ENCODE data around the gene ADSL. TPM values are rescaled to one million over a fixed set of nuclear protein-coding genes. Genes with fewer than 3 reads are reported as not detected.

ADSL gene
- total RNA-seq (67.0 and 92.7 TPM in 2 replicates), polyA plus RNA-seq (89.8 and 112 TPM in 2 replicates), polyA minus RNA-seq (ENCODE audit: low replicate concordance) (51.1 and 77.8 TPM in 2 replicates)
- 68.7 and 84.4 TPM in 2 replicates for polyA plus RNA-seq (2012)

DNA sequence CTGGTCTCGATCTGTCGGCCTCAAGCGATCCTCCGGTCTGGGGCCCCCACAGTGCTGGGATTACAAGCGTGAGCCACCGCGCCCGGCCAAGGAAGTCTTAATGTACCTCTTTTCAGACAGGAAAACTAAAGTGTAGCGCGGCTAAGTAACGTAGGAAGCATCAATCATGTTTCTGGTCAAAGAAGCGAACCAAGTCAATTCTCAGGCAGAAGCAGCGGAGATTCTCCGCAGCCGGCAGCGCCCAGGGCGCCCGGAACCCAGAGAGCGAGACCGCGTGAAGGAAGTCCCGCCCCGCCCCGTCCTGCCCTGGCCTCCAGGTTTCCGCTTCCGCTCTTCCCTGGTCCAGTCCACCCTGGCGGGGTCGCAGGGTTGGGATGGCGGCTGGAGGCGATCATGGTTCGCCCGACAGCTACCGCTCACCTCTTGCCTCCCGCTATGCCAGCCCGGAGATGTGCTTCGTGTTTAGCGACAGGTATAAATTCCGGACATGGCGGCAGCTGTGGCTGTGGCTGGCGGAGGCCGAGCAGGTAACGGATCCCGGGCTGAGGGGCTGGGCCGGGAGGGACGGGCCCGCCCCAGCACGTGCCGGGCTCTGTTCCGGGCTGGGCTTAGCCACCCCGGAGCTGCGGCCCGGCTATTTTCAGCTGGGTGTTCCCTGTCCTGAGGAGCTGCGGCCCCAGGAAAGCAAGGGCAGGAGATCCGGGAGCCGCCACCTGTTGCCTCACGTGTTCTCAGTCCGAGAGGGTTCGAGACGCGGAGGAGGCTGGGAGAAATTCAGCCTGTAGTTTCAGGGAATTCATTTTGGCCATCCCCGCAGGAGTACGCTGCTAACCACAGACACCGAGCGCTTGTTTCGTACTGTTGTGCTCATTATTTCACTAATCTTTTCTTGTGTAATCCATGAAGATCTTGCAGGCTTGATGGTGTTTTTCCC, at the start of gene ADSL:
Gene ADSL (plus strand): TSS at position 316 of the 934 bp plus-strand sequence. CDS start 59 bp downstream, at position 375.
- H3K27ac ChIP-seq (ENCODE audit: insufficient read depth, low read length) = peak within 1 kb of the TSS; percentile 48

DNA sequence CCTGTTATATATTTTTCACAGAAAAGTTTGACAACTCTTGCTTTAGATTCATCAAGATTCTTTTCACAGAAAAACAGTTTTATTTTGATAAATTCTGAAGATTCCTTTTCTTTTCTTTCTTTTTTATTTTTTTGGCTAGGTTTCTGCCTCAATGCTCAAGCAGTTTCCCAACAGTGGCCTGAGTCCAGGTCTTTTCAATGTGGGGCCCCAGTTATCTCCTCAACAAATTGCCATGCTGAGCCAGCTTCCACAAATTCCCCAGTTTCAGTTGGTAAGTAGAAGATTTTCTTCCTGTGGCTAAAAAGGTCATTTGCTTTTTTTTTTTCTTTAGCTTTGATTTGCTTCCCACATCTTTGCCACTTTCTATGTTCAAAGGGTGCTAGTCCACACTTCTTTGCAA, 46.0 kb upstream of the ADSL start:
- no peak for DNase-seq (ENCODE audit: low read depth in 2 of 2)
- Histone ChIP-seq H3K9me3 (ENCODE audit: control insufficient read depth, insufficient read depth, low read depth, low read length) (no peaks in the 10 kb centered on the region), H3K4me3 (replicated peaks in 1 of 4; ENCODE audit: control extremely low read depth in 1 of 4, insufficient read depth in 1 of 4, low read depth in 3 of 4, low read length in 4 of 4) (no peak overlapping the region), H3K79me2 (ENCODE audit: control insufficient read depth, insufficient read depth, low read length) (no peaks in the 10 kb centered on the region), H3K27me3 (ENCODE audit: control insufficient read depth, insufficient read depth, low read length) (no peaks in the 10 kb centered on the region), H3K9ac (ENCODE audit: insufficient read depth, low read length) (no peak overlapping the region), H3K27ac (ENCODE audit: insufficient read depth, low read length) (no peak overlapping the region), H4K20me1 (ENCODE audit: control insufficient read depth, extremely low read depth, insufficient read depth, low read length) (no peaks in the 10 kb centered on the region), H3K36me3 (ENCODE audit: control insufficient read depth, insufficient read depth, low read length) (peaks cover 3% of the 10 kb centered on the region), H2AFZ (ENCODE audit: low read length) (no peak overlapping the region), H3K4me2 (ENCODE audit: extremely low read depth, insufficient read depth, low read length) (no peak overlapping the region), H3K4me1 (ENCODE audit: control insufficient read depth, extremely low read depth, insufficient read depth, low read length) (no peaks in the 10 kb centered on the region)
- TF ChIP-seq, protein P1, sequence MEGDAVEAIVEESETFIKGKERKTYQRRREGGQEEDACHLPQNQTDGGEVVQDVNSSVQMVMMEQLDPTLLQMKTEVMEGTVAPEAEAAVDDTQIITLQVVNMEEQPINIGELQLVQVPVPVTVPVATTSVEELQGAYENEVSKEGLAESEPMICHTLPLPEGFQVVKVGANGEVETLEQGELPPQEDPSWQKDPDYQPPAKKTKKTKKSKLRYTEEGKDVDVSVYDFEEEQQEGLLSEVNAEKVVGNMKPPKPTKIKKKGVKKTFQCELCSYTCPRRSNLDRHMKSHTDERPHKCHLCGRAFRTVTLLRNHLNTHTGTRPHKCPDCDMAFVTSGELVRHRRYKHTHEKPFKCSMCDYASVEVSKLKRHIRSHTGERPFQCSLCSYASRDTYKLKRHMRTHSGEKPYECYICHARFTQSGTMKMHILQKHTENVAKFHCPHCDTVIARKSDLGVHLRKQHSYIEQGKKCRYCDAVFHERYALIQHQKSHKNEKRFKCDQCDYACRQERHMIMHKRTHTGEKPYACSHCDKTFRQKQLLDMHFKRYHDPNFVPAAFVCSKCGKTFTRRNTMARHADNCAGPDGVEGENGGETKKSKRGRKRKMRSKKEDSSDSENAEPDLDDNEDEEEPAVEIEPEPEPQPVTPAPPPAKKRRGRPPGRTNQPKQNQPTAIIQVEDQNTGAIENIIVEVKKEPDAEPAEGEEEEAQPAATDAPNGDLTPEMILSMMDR (conservative IDR thresholded peaks at IDR 0.05 in 1 of 2, IDR thresholded peaks at IDR 0.05 in 1 of 2; ENCODE audit: low read depth in 1 of 2, low read length in 2 of 2) = no peak
- TF ChIP-seq EZH2 (IDR thresholded peaks at IDR 0.05; ENCODE audit: low read length, missing control alignments) = no peak

More for the DNA sequence above, at the start of gene ADSL:
- peak within 1 kb of the TSS; percentile 67 for H3K9ac ChIP-seq (ENCODE audit: insufficient read depth, low read length)
- H3K27me3 ChIP-seq (ENCODE audit: control insufficient read depth, insufficient read depth, low read length) = no peaks in the 10 kb centered on the region
- peaks cover 5% of the 10 kb centered on the region for H3K36me3 ChIP-seq (ENCODE audit: control insufficient read depth, insufficient read depth, low read length)
- H4K20me1 ChIP-seq (ENCODE audit: control insufficient read depth, extremely low read depth, insufficient read depth, low read length) = no peaks in the 10 kb centered on the region
- H3K4me1 ChIP-seq (ENCODE audit: control insufficient read depth, extremely low read depth, insufficient read depth, low read length) = peaks cover 7% of the 10 kb centered on the region
- H3K4me2 ChIP-seq (ENCODE audit: extremely low read depth, insufficient read depth, low read length) = peak within 1 kb of the TSS; percentile 99
- DNase-seq (ENCODE audit: low read depth in 2 of 2) = peak; percentile 84 to 85
- H3K79me2 ChIP-seq (ENCODE audit: control insufficient read depth, insufficient read depth, low read length) = peaks cover 26% of the 10 kb centered on the region
- H3K4me3 ChIP-seq (replicated peaks in 1 of 4; ENCODE audit: control extremely low read depth in 1 of 4, insufficient read depth in 1 of 4, low read depth in 3 of 4, low read length in 4 of 4) = peak within 1 kb of the TSS; percentile 78 to 99 (median 86)
- no peak for TF ChIP-seq EZH2 (IDR thresholded peaks at IDR 0.05; ENCODE audit: low read length, missing control alignments)
- TF ChIP-seq, protein P1 (conservative IDR thresholded peaks at IDR 0.05 in 1 of 2, IDR thresholded peaks at IDR 0.05 in 1 of 2; ENCODE audit: low read depth in 1 of 2, low read length in 2 of 2) = peak in 1 of 2 donors; percentile 8
- no peaks in the 10 kb centered on the region for H3K9me3 ChIP-seq (ENCODE audit: control insufficient read depth, insufficient read depth, low read depth, low read length)
- H2AFZ ChIP-seq (ENCODE audit: low read length) = peak within 1 kb of the TSS; percentile 97

DNA sequence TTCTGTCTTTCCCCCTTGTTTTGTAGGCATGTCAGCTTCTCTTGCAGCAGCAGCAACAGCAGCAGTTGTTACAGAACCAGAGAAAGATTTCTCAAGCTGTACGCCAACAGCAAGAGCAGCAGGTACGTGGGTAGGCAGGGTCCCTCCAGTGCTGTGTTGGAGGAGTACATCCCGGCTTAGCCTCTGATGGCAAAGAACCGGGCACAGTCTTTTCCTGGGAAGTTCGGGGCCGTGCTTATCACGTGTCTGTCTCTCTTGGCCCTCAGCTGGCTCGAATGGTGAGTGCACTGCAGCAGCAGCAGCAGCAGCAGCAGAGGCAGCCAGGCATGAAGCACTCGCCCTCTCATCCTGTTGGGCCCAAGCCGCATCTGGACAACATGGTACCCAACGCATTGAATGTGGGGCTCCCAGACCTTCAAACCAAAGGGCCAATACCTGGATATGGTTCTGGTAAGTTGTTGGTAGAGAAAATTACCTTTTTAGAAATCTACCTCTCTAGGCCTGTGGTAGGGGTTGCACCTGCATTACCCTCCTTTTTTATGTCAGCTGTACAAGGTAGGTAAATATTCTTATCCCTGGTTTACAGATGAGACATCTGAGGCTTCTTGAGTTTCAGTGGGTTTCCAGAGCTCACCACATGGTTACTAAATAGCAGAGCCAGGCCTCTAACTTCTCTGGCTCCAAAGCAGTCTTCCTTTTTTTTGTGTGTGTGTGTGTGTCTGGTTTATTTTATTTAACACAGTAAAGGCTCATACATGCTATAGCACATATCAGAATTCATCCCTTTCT, 45.2 kb upstream of the ADSL start:
- TF ChIP-seq, protein P1 (conservative IDR thresholded peaks at IDR 0.05 in 1 of 2, IDR thresholded peaks at IDR 0.05 in 1 of 2; ENCODE audit: low read depth in 1 of 2, low read length in 2 of 2) = no peak
- TF ChIP-seq EZH2 (IDR thresholded peaks at IDR 0.05; ENCODE audit: low read length, missing control alignments) = no peak

More for the DNA sequence above, 45.2 kb upstream of the ADSL start:
- no peaks in the 10 kb centered on the region for H3K4me1 ChIP-seq (ENCODE audit: control insufficient read depth, extremely low read depth, insufficient read depth, low read length)
- H3K79me2 ChIP-seq (ENCODE audit: control insufficient read depth, insufficient read depth, low read length) = no peaks in the 10 kb centered on the region
- H3K4me2 ChIP-seq (ENCODE audit: extremely low read depth, insufficient read depth, low read length) = no peak overlapping the region
- DNase-seq (ENCODE audit: low read depth in 2 of 2) = no peak
- H3K4me3 ChIP-seq (replicated peaks in 1 of 4; ENCODE audit: control extremely low read depth in 1 of 4, insufficient read depth in 1 of 4, low read depth in 3 of 4, low read length in 4 of 4) = no peak overlapping the region
- no peaks in the 10 kb centered on the region for H3K27me3 ChIP-seq (ENCODE audit: control insufficient read depth, insufficient read depth, low read length)
- no peaks in the 10 kb centered on the region for H3K9me3 ChIP-seq (ENCODE audit: control insufficient read depth, insufficient read depth, low read depth, low read length)
- H3K9ac ChIP-seq (ENCODE audit: insufficient read depth, low read length) = no peak overlapping the region
- H3K36me3 ChIP-seq (ENCODE audit: control insufficient read depth, insufficient read depth, low read length) = peaks cover 3% of the 10 kb centered on the region
- H2AFZ ChIP-seq (ENCODE audit: low read length) = no peak overlapping the region
- no peak overlapping the region for H3K27ac ChIP-seq (ENCODE audit: insufficient read depth, low read length)
- H4K20me1 ChIP-seq (ENCODE audit: control insufficient read depth, extremely low read depth, insufficient read depth, low read length) = no peaks in the 10 kb centered on the region

Data from fibroblast of lung (primary cell).